K562 (cell line): ENCODE results near the gene ZFPM1. TPM values are rescaled to one million over a fixed set of nuclear protein-coding genes. Genes with fewer than 3 reads are reported as not detected.

Experiments used
- ARID1B ChIP-seq: fragments of 450-650 bp; IDR thresholded peaks from 2 replicates; pipeline ENCODE4 v1.6.1; 2016; ENCODE audit warnings: antibody characterized with exemption, mild to moderate bottlenecking, inconsistent platforms
- NONO ChIP-seq, 2 experiments: fragments of 200-400 bp in 1 of 2; fragments of 450-650 bp in 1 of 2; formaldehyde crosslinking in 1 of 2; IDR thresholded peaks; 2 replicates each; pipeline ENCODE4 v1.6.1; 2017; ENCODE audit warnings: low read depth in 2 of 2, mild to moderate bottlenecking in 2 of 2, moderate library complexity in 2 of 2, low read length in 1 of 2
- NR2C2 ChIP-seq, 2 experiments: fragments of 200-800 bp in 1 of 2; sonication (Bioruptor generic) in 1 of 2; sonication (generic) in 1 of 2; formaldehyde crosslinking in 1 of 2; IDR thresholded peaks; 2 replicates each; pipeline versions ENCODE4 v1.6.1 to v1.8.0; 2016 to 2022; ENCODE audit warnings: mild to moderate bottlenecking in 1 of 2, missing compliant biosample characterization in 1 of 2, missing genetic modification characterization in 1 of 2, missing genetic modification reagents in 1 of 2
- TCFL5 ChIP-seq: fragments of 250-450 bp; sonication (Bioruptor Pico); conservative IDR thresholded peaks from 2 replicates; pipeline ENCODE4 v1.6.1; 2021; ENCODE audit warnings: mild to moderate bottlenecking, moderate library complexity, matching md5 sums
- ZNF23 ChIP-seq: fragments of 250-450 bp; sonication (Bioruptor Pico); IDR thresholded peaks from 2 replicates; pipeline ENCODE4 v1.4.0; 2020; ENCODE audit warnings: mild to moderate bottlenecking
- ZNF232 ChIP-seq: sonication (generic); formaldehyde crosslinking; IDR thresholded peaks from 2 replicates; pipeline ENCODE4 v1.8.0; 2022; ENCODE audit warnings: mild to moderate bottlenecking, missing genetic modification reagents
- ZNF263 ChIP-seq: sonication (generic); formaldehyde crosslinking; IDR thresholded peaks from 2 replicates; pipeline ENCODE4 v1.8.0; 2022; ENCODE audit warnings: mild to moderate bottlenecking, missing genetic modification reagents, borderline replicate concordance
- polyA plus RNA-seq, 8 experiments: library from polyadenylated mRNA; depleted of rRNA in 4 of 8; stranded (reverse) in 5 of 8; unstranded in 3 of 8; fragments of >200 nt; fragmentation: Nextera tagmentation in 2 of 8; fragmentation: Illumina TruSeq in 1 of 8; extraction: Ambion mirVana in 2 of 8; extraction: Trizol in 1 of 8; gene quantifications; 2 replicates each; pipeline versions ENCODE4 v1.2.1 to v1.2.3, GENCODE V29; 2011 to 2014; ENCODE audit warnings: inconsistent platforms in 1 of 8, missing spikeins in 1 of 8
- total RNA-seq, 7 experiments: library from RNA; depleted of rRNA in 6 of 7; stranded (reverse); fragments of >200 nt in 6 of 7; fragmentation: Illumina TruSeq in 2 of 7; extraction: Trizol in 2 of 7; gene quantifications; 2 replicates each; pipeline versions ENCODE4 v1.2.1 to v1.2.3, GENCODE V29; 2011 to 2021; ENCODE audit warnings: low replicate concordance in 1 of 7
- TF ChIP-seq, protein P1 (sequence below): fragments of 150-350 bp; IDR thresholded peaks from 2 replicates; pipeline ENCODE4 v1.6.1; 2014; ENCODE audit warnings: low read depth, mild to moderate bottlenecking, low read length, borderline replicate concordance
- TF ChIP-seq, protein P2 (sequence below): sonication (generic); formaldehyde crosslinking; IDR thresholded peaks from 2 replicates; pipeline ENCODE4 v1.8.0; 2022; ENCODE audit warnings: mild to moderate bottlenecking, missing genetic modification reagents
- TF ChIP-seq, protein P3 (sequence below), 2 experiments: fragments of 450-650 bp; IDR thresholded peaks; 2 replicates each; pipeline ENCODE4 v1.6.1; 2018; ENCODE audit warnings: mild to moderate bottlenecking in 2 of 2, low read depth in 1 of 2; ENCODE audit not compliant: partially characterized antibody in 2 of 2
- TF ChIP-seq, protein P4 (sequence below): fragments of 450-650 bp; formaldehyde crosslinking; IDR thresholded peaks from 2 replicates; pipeline ENCODE4 v1.4.0; 2020; ENCODE audit warnings: mild to moderate bottlenecking, moderate library complexity
- TF ChIP-seq, protein P5 (sequence below): IDR thresholded peaks from 2 replicates; pipeline ENCODE4 v1.6.1; 2012; ENCODE audit warnings: low read depth, low read length, improper control_type of control experiment, borderline replicate concordance

The ZFPM1 gene
- total and polyA plus RNA-seq, 9 of the 15 experiments (the other 6 are each of a cell fraction or from before 2014, with no cell fraction given) = 0.03 to 35.9 (median 1.4) TPM

DNA sequence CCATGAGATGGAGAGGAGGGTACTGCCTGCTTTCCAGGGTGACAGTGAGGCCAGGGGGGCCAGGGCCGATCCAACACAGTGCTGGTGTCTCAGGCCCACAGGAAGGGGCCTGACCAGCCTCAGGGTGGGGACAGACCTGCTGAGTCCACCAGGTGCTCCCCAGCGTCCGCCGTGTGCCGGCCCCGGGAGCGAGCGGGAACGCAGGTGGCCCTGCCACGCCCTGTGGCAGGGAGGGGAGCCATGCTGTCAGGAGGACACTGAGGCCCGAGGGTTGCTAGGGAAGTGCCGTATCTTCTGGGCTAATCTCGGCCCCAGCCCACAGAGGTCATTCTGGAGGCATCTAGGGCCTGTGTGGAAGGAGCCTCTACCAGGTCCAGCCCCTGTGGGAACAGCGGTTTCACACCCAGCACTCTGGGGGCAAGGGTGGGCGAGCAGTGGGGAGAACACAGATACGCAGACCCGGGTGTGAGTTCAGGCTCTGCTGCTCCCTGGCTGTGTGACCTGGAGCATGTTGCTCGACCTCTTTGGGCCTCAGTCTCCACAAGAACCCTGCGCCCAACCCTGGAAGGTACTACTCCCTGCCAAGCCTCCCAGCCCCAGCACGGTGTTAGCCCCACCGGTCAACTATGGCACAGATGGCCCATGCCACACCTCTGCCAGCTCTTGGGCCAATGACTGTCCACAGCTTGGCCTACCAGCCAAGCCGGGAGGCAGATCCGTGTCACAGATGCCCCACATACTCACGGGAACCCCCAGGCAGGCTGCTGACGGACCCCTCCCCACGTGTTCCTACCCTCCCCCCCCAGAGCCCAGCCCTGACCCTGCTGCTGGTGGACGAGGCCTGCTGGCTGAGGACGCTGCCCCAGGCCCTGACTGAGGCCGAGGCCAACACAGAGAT is 73.2 kb downstream of the ZFPM1 start (continued):
- TF ChIP-seq NR2C2 (CRISPR knock-in tag; IDR thresholded peaks at IDR 0.05) (peak; percentile 59; the same call in 1 of the 2 replicates), NR2C2 (tag; IDR thresholded peaks at IDR 0.05) (peak; percentile 71), TCFL5 (CRISPR knock-in tag) (no peak), ZNF23 (no peak), ZNF263 (CRISPR knock-in tag) (no peak; the same call in 1 of the 2 replicates), ZNF232 (CRISPR knock-in tag) (no peak), NONO (IDR thresholded peaks at IDR 0.05; ENCODE audit: low read depth in 2 of 2, low read length in 1 of 2) (no peak), ARID1B (peak; percentile 35)
- TF ChIP-seq, protein P1, sequence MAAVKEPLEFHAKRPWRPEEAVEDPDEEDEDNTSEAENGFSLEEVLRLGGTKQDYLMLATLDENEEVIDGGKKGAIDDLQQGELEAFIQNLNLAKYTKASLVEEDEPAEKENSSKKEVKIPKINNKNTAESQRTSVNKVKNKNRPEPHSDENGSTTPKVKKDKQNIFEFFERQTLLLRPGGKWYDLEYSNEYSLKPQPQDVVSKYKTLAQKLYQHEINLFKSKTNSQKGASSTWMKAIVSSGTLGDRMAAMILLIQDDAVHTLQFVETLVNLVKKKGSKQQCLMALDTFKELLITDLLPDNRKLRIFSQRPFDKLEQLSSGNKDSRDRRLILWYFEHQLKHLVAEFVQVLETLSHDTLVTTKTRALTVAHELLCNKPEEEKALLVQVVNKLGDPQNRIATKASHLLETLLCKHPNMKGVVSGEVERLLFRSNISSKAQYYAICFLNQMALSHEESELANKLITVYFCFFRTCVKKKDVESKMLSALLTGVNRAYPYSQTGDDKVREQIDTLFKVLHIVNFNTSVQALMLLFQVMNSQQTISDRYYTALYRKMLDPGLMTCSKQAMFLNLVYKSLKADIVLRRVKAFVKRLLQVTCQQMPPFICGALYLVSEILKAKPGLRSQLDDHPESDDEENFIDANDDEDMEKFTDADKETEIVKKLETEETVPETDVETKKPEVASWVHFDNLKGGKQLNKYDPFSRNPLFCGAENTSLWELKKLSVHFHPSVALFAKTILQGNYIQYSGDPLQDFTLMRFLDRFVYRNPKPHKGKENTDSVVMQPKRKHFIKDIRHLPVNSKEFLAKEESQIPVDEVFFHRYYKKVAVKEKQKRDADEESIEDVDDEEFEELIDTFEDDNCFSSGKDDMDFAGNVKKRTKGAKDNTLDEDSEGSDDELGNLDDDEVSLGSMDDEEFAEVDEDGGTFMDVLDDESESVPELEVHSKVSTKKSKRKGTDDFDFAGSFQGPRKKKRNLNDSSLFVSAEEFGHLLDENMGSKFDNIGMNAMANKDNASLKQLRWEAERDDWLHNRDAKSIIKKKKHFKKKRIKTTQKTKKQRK = no peak
- TF ChIP-seq, protein P2, sequence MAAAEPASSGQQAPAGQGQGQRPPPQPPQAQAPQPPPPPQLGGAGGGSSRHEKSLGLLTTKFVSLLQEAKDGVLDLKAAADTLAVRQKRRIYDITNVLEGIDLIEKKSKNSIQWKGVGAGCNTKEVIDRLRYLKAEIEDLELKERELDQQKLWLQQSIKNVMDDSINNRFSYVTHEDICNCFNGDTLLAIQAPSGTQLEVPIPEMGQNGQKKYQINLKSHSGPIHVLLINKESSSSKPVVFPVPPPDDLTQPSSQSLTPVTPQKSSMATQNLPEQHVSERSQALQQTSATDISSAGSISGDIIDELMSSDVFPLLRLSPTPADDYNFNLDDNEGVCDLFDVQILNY (CRISPR knock-in tag) = no peak
- TF ChIP-seq, protein P3, sequence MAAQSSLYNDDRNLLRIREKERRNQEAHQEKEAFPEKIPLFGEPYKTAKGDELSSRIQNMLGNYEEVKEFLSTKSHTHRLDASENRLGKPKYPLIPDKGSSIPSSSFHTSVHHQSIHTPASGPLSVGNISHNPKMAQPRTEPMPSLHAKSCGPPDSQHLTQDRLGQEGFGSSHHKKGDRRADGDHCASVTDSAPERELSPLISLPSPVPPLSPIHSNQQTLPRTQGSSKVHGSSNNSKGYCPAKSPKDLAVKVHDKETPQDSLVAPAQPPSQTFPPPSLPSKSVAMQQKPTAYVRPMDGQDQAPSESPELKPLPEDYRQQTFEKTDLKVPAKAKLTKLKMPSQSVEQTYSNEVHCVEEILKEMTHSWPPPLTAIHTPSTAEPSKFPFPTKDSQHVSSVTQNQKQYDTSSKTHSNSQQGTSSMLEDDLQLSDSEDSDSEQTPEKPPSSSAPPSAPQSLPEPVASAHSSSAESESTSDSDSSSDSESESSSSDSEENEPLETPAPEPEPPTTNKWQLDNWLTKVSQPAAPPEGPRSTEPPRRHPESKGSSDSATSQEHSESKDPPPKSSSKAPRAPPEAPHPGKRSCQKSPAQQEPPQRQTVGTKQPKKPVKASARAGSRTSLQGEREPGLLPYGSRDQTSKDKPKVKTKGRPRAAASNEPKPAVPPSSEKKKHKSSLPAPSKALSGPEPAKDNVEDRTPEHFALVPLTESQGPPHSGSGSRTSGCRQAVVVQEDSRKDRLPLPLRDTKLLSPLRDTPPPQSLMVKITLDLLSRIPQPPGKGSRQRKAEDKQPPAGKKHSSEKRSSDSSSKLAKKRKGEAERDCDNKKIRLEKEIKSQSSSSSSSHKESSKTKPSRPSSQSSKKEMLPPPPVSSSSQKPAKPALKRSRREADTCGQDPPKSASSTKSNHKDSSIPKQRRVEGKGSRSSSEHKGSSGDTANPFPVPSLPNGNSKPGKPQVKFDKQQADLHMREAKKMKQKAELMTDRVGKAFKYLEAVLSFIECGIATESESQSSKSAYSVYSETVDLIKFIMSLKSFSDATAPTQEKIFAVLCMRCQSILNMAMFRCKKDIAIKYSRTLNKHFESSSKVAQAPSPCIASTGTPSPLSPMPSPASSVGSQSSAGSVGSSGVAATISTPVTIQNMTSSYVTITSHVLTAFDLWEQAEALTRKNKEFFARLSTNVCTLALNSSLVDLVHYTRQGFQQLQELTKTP (IDR thresholded peaks at IDR 0.05; ENCODE audit: low read depth in 1 of 2, partially characterized antibody in 2 of 2) = no peak
- TF ChIP-seq, protein P4, sequence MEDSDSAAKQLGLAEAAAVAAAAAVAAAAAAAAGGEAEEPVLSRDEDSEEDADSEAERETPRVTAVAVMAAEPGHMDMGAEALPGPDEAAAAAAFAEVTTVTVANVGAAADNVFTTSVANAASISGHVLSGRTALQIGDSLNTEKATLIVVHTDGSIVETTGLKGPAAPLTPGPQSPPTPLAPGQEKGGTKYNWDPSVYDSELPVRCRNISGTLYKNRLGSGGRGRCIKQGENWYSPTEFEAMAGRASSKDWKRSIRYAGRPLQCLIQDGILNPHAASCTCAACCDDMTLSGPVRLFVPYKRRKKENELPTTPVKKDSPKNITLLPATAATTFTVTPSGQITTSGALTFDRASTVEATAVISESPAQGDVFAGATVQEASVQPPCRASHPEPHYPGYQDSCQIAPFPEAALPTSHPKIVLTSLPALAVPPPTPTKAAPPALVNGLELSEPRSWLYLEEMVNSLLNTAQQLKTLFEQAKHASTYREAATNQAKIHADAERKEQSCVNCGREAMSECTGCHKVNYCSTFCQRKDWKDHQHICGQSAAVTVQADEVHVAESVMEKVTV (CRISPR knock-in tag) = no peak
- TF ChIP-seq, protein P5, sequence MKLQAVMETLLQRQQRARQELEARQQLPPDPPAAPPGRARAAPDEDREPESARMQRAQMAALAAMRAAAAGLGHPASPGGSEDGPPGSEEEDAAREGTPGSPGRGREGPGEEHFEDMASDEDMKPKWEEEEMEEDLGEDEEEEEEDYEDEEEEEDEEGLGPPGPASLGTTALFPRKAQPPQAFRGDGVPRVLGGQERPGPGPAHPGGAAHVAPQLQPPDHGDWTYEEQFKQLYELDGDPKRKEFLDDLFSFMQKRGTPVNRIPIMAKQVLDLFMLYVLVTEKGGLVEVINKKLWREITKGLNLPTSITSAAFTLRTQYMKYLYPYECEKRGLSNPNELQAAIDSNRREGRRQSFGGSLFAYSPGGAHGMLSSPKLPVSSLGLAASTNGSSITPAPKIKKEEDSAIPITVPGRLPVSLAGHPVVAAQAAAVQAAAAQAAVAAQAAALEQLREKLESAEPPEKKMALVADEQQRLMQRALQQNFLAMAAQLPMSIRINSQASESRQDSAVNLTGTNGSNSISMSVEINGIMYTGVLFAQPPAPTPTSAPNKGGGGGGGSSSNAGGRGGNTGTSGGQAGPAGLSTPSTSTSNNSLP = no peak
